HEK293T (cell line): ENCODE measurements around the gene DYNC1I1.

Source experiments
- CTCF ChIA-PET: fragments of 350-600 bp; formaldehyde crosslinking; extraction: SDS; loops from one replicate; lab custom pipeline; 2021; ENCODE audit warnings: antibody characterized with exemption, inconsistent platforms; lab: Yijun Ruan, JAX
- POLR2A ChIA-PET: fragments of 350-600 bp; formaldehyde crosslinking; extraction: SDS; loops from one replicate; lab custom pipeline; 2020; ENCODE audit warnings: antibody characterized with exemption, inconsistent platforms; lab: Yijun Ruan, JAX
- DNase-seq: peaks from one replicate; pipeline ENCODE4 v3.0.0; 2012; ENCODE audit warnings: mixed read lengths; ENCODE audit errors: extremely low spot score
- ARNT ChIP-seq: fragments of 450-650 bp; IDR thresholded peaks from 2 replicates; pipeline ENCODE4 v1.6.1; 2017; ENCODE audit warnings: mild to moderate bottlenecking
- BHLHE40 ChIP-seq: fragments of 450-650 bp; IDR thresholded peaks from 2 replicates; pipeline ENCODE4 v1.6.1; 2016; ENCODE audit warnings: mild to moderate bottlenecking, moderate library complexity, borderline replicate concordance
- CTBP1 ChIP-seq: fragments of 450-650 bp; IDR thresholded peaks from 2 replicates; pipeline ENCODE4 v1.6.1; 2016; ENCODE audit warnings: borderline replicate concordance
- ELF4 ChIP-seq: fragments of 450-650 bp; IDR thresholded peaks from 2 replicates; pipeline ENCODE4 v1.6.1; 2017; ENCODE audit warnings: antibody characterized with exemption
- FOXA1 ChIP-seq: fragments of 450-650 bp; IDR thresholded peaks from 2 replicates; pipeline ENCODE4 v1.6.1; 2016; ENCODE audit warnings: mild to moderate bottlenecking
- FOXK2 ChIP-seq: fragments of 450-650 bp; IDR thresholded peaks from 2 replicates; pipeline ENCODE4 v1.6.1; 2016; ENCODE audit warnings: mild to moderate bottlenecking
- FOXM1 ChIP-seq: fragments of 450-650 bp; IDR thresholded peaks from 2 replicates; pipeline ENCODE4 v1.6.1; 2017; ENCODE audit warnings: mild to moderate bottlenecking, borderline replicate concordance
- HDGF ChIP-seq: fragments of 450-650 bp; IDR thresholded peaks from 2 replicates; pipeline ENCODE4 v1.6.1; 2017; ENCODE audit warnings: antibody characterized with exemption, borderline replicate concordance
- L3MBTL2 ChIP-seq: fragments of 450-650 bp; conservative IDR thresholded peaks from 2 replicates; pipeline ENCODE4 v1.6.1; 2016; ENCODE audit warnings: mild to moderate bottlenecking
- LEF1 ChIP-seq: fragments of 450-650 bp; IDR thresholded peaks from 2 replicates; pipeline ENCODE4 v1.6.1; 2017; ENCODE audit warnings: mild to moderate bottlenecking, borderline replicate concordance
- NFRKB ChIP-seq: fragments of 450-650 bp; IDR thresholded peaks from 2 replicates; pipeline ENCODE4 v1.6.1; 2016; ENCODE audit warnings: mild to moderate bottlenecking, moderate library complexity
- PKNOX1 ChIP-seq: fragments of 450-650 bp; IDR thresholded peaks from 2 replicates; pipeline ENCODE4 v1.6.1; 2016
- SP1 ChIP-seq: fragments of 450-650 bp; IDR thresholded peaks from 2 replicates; pipeline ENCODE4 v1.6.1; 2017
- SUZ12 ChIP-seq: fragments of 450-650 bp; IDR thresholded peaks from 2 replicates; pipeline ENCODE4 v1.6.1; 2016; ENCODE audit warnings: mild to moderate bottlenecking
- TARDBP ChIP-seq: fragments of 450-650 bp; IDR thresholded peaks from 2 replicates; pipeline ENCODE4 v1.6.1; 2016
- ZNF384 ChIP-seq: fragments of 450-650 bp; IDR thresholded peaks from 2 replicates; pipeline ENCODE4 v1.6.1; 2016

The DYNC1I1 gene

DNA sequence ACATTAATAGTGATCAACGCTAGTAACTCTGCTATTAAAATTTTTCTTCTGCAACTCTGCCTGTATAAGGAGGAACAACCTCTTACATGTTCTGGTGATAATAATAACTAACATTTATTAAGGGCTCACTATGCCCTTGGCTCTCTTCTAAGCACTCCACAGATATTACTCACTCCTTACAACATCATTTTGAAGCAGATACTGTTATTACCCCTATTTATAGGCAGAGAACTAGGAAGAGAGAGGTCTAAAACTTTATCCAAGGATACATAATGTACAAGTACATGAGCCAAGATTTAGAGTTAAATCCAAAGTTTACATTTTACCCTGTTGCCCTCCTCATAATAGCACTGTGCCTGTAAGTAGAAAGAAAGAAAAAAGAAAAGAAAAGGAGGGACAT is 205.6 kb downstream of the DYNC1I1 start:
- TF ChIP-seq FOXA1 (no peak), HDGF (no peak), ELF4 (no peak), ARNT (no peak), BHLHE40 (no peak), SP1 (no peak), FOXM1 (no peak), PKNOX1 (no peak), L3MBTL2 (no peak), NFRKB (no peak), SUZ12 (no peak), CTBP1 (no peak), LEF1 (no peak), TARDBP (no peak), ZNF384 (no peak), FOXK2 (no peak)
- POLR2A ChIA-PET: no interaction called here
- no peak for DNase-seq
- CTCF ChIA-PET: no interaction called here

GRCh38 chr7:95980167-95980566 is 207.8 kb downstream of the DYNC1I1 start:
- ChIA-PET CTCF (no interaction called here), POLR2A (no interaction called here)
- TF ChIP-seq CTBP1: no peak
- peak; percentile 69; the same call in 1 of the 2 replicates for TF ChIP-seq PKNOX1
- peak; percentile 34 for DNase-seq

DNA sequence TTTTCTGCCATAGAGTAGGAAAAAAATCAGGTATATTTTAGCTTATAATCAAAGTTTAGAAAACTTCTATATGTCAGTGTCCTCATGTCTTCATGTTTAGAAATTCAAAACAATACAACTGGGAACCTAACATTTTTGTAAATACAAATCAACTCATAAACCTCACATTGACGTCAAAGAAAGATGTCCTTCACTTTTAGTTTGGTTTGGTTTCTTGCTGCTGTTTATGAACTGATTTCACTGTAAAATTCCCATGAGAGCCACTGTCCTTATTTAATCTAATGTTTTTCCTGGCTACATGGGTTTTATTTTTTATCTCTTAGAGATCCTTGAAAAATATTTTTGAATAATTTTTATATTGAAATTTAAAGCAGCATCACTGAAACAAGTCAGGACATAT is 208.4 kb downstream of the DYNC1I1 start:
- CTCF ChIA-PET: no interaction called here
- POLR2A ChIA-PET: no interaction called here
- no peak for TF ChIP-seq SP1
- no peak for TF ChIP-seq BHLHE40
- DNase-seq: no peak

GRCh38 chr7:95986178-95986764 is 213.9 kb downstream of the DYNC1I1 start:
- ChIA-PET CTCF (no interaction called here), POLR2A (no interaction called here)
- DNase-seq: no peak
- TF ChIP-seq SP1 (no peak), NFRKB (no peak), ELF4 (no peak), ARNT (no peak), FOXK2 (no peak), LEF1 (no peak), ZNF384 (no peak), HDGF (no peak), SUZ12 (no peak), CTBP1 (no peak)

DNA sequence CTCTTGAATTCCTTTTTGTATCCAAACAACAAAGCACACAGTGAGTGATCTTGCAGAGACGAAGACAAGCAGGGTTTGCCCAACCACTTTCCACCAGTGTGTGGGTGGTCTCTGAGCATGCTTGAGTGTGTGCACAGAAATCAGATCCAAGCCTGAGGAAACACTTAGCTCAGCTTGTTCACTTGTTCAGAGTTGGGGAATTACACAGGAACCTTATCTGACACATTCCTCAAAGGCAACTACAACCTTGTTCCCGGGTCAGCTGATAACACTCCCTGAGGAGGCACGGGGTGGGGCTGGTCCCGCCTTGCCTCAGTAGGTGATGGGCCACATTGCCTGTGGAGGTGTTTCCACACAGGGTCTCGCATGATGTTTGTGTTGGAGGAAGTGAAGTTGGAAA is 216.9 kb downstream of the DYNC1I1 start:
- DNase-seq: no peak
- TF ChIP-seq LEF1 (no peak), FOXA1 (no peak), SUZ12 (no peak), HDGF (no peak), FOXM1 (no peak), ZNF384 (no peak), ARNT (no peak), CTBP1 (no peak), TARDBP (no peak), NFRKB (no peak)
- POLR2A ChIA-PET: no interaction called here
- CTCF ChIA-PET: no interaction called here

DNA sequence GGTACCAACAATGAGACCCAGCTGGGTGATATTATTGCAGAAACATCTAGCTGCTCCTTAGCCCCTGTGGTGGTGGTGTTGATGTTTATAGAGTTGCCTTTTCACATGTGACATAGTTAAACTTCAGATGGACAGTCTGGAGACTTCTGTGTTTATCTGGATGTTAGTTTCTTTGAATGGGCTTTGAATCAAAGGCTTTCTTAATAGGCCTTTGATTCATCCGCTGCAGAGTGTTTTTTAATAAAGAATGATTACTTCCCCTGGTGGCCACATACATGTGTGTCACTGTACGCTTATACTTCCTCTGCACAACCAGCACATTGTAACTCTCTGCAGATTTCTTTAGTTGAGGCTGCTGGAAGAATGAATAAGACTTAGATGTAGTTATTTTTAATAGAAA is 221.0 kb downstream of the DYNC1I1 start:
- no peak for TF ChIP-seq L3MBTL2
- TF ChIP-seq BHLHE40: no peak
- no peak for TF ChIP-seq FOXK2
- no peak for TF ChIP-seq ZNF384
- TF ChIP-seq TARDBP: no peak
- TF ChIP-seq HDGF: no peak
- no peak for TF ChIP-seq PKNOX1
- no peak for TF ChIP-seq SUZ12
- no peak for TF ChIP-seq FOXM1
- TF ChIP-seq FOXA1: no peak
- no peak for TF ChIP-seq ELF4
- no peak for TF ChIP-seq LEF1
- no peak for TF ChIP-seq SP1
- no peak for TF ChIP-seq CTBP1
- CTCF ChIA-PET: no interaction called here

GRCh38 chr7:95996174-95996573 is 223.8 kb downstream of the DYNC1I1 start:
- DNase-seq: no peak
- no peak for TF ChIP-seq SUZ12
- no peak for TF ChIP-seq L3MBTL2
- TF ChIP-seq ELF4: no peak
- TF ChIP-seq ARNT: no peak
- TF ChIP-seq FOXA1: no peak
- TF ChIP-seq LEF1: no peak
- no peak for TF ChIP-seq CTBP1
- TF ChIP-seq FOXM1: no peak
- TF ChIP-seq ZNF384: no peak
- TF ChIP-seq FOXK2: no peak
- no peak for TF ChIP-seq SP1
- no peak for TF ChIP-seq PKNOX1
- TF ChIP-seq HDGF: no peak
- no peak for TF ChIP-seq BHLHE40
- no peak for TF ChIP-seq TARDBP
- TF ChIP-seq NFRKB: no peak
- POLR2A ChIA-PET: no interaction called here
- CTCF ChIA-PET: no interaction called here

More for the DNA sequence above, 221.0 kb downstream of the DYNC1I1 start:
- POLR2A ChIA-PET: no interaction called here
- DNase-seq: no peak
